ENCODE results near the gene P4HTM.

The P4HTM gene

GRCh38 chr3:49025793-49026520 is 35.9 kb downstream of the P4HTM start:
- no peak for DNase-seq

- DNase-seq, result no peak
Measured at GRCh38 chr3:49026536-49026935, 36.5 kb downstream of the P4HTM start.

- no peak for DNase-seq
Measured at GRCh38 chr3:49027634-49028033, 37.6 kb downstream of the P4HTM start.

GRCh38 chr3:49028298-49028672 is 38.2 kb downstream of the P4HTM start:
- no peak for DNase-seq

GRCh38 chr3:49028673-49029562 is 38.9 kb downstream of the P4HTM start, which contains the start of gene IMPDH2:
Gene IMPDH2 (minus strand): TSS chr3:49029398. CDS start chr3:49029350, 48 bp downstream.
- peak; percentile 93 for DNase-seq

GRCh38 chr3:49029563-49029884 is 39.5 kb downstream of the P4HTM start:
- no peak for DNase-seq

- DNase-seq, result no peak
Measured at GRCh38 chr3:49030321-49030720, 40.3 kb downstream of the P4HTM start.

- no peak for DNase-seq
Measured at GRCh38 chr3:49032646-49033304, 42.7 kb downstream of the P4HTM start.

- DNase-seq, result no peak
Measured at GRCh38 chr3:49034650-49035049, 44.6 kb downstream of the P4HTM start.

- no peak for DNase-seq
Measured at GRCh38 chr3:49035281-49035680, 45.2 kb downstream of the P4HTM start.

GRCh38 chr3:49053543-49053942 is 63.5 kb downstream of the P4HTM start:
- DNase-seq, result no peak

GRCh38 chr3:49054344-49054862 is 64.4 kb downstream of the P4HTM start:
- no peak for DNase-seq
